Transverse colon (tissue), 4 donors: ENCODE measurements around the gene CACNG6.

Experiments used
- CTCF ChIP-seq, 5 experiments: fragments of 200-600 bp in 3 of 5; fragments of 450-650 bp in 2 of 5; sonication (generic) in 3 of 5; IDR thresholded peaks; 1 replicate in 2 of 5; 2 replicates in 3 of 5; pipeline ENCODE4 v1.5.1; 2016 to 2017; ENCODE audit warnings: antibody characterized with exemption in 5 of 5, inconsistent platforms in 3 of 5, mild to moderate bottlenecking in 2 of 5, moderate library complexity in 1 of 5
- EP300 ChIP-seq: sonication (generic); formaldehyde crosslinking; IDR thresholded peaks from one replicate; pipeline ENCODE4 v1.6.1; 2017; ENCODE audit warnings: antibody characterized with exemption, low read depth
- POLR2A ChIP-seq: fragments of 450-650 bp; IDR thresholded peaks from one replicate; pipeline ENCODE4 v1.6.1; 2016; ENCODE audit warnings: antibody characterized with exemption, mild to moderate bottlenecking, moderate library complexity
- POLR2AphosphoS5 ChIP-seq, 3 donors: sonication (generic); formaldehyde crosslinking; IDR thresholded peaks; one replicate each; pipeline ENCODE4 v1.6.1; 2016; ENCODE audit warnings: antibody characterized with exemption in 3 of 3

DNA sequence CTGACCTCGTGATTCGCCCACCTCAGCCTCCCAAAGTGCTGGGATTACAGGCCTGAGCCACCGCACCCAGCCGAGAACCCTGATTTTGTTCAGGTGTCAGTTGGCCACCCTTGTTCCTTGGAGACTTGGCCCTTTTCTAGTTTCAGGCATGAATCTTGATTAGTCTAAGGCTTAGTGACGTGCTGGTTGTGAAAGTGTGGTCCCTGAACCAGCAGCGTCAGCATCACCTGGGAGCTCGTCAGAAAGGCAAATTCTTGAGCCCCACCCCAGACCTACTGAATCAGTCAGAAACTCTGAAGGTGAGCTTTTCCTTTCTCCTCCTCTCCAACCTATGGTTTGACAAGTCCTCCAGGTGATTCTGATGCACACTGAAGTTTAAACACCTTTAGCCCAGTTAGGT lies 35.2 kb downstream of the CACNG6 start:
- TF ChIP-seq POLR2AphosphoS5 (IDR thresholded peaks at IDR 0.05) (no peak), CTCF (IDR thresholded peaks at IDR 0.05) (no peak), EP300 (no peak), POLR2A (no peak)
